ENCODE data around the gene PALD1.

The PALD1 gene

GRCh38 chr10:70498970-70499835 lies 20.6 kb downstream of the PALD1 start:
- no peak for DNase-seq
- in situ Hi-C loops (cut with HindIII; ENCODE audit: low pct_ligation_motif_present, low pct_unique_long_range_greater_than_20kb, low sequenced_read_pairs) = no loop called here

GRCh38 chr10:70499836-70500167 lies 21.2 kb downstream of the PALD1 start:
- in situ Hi-C loops (cut with HindIII; ENCODE audit: low pct_ligation_motif_present, low pct_unique_long_range_greater_than_20kb, low sequenced_read_pairs) = no loop called here
- no peak for DNase-seq

DNA sequence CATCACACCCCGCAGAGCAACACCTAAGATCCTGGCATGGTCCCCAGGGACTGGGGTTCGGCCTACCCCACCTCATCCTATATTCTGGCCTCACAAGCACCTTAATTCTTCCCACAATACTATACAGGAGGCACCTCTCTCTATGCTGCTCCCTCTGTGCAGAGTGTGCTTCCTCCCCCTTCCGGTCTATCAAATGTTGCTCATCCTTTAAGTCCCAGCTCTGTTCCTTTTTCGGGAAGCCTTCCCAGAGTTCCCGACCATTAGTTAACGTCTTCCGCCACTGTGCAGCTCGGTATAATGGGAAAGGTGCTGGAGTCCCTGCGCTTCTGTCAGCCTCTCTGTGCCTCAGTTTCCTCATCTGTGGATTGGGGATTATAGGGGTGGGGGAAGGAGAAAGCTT lies 21.8 kb downstream of the PALD1 start:
- DNase-seq = no peak
- in situ Hi-C loops (cut with HindIII; ENCODE audit: low pct_ligation_motif_present, low pct_unique_long_range_greater_than_20kb, low sequenced_read_pairs) = no loop called here

GRCh38 chr10:70500812-70501301 lies 22.3 kb downstream of the PALD1 start:
- no peak for DNase-seq
- in situ Hi-C loops (cut with HindIII; ENCODE audit: low pct_ligation_motif_present, low pct_unique_long_range_greater_than_20kb, low sequenced_read_pairs) = no loop called here

DNA sequence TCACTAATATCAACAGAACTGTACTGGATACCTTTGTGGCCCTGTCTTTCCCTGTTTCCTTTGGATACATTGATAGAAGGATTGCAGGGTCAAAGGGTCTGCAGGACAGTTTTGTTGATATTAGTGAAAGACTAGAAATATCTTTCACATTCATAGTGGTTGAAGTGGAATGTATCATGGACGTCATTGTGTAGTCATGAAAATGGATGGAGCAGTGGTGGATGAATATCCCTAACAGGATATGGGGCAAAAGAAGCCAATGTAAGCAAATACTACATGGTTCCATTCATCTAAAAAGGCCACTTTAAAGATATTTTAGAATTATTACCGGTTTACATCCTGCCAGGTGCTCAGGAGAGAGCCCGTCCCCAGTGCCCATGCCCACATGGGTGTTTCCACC lies 23.8 kb downstream of the PALD1 start:
- DNase-seq = no peak
- in situ Hi-C loops (cut with HindIII; ENCODE audit: low pct_ligation_motif_present, low pct_unique_long_range_greater_than_20kb, low sequenced_read_pairs) = no loop called here

GRCh38 chr10:70503776-70504175 lies 25.2 kb downstream of the PALD1 start:
- DNase-seq = no peak
- in situ Hi-C loops (cut with HindIII; ENCODE audit: low pct_ligation_motif_present, low pct_unique_long_range_greater_than_20kb, low sequenced_read_pairs) = no loop called here

GRCh38 chr10:70504521-70505358 lies 26.2 kb downstream of the PALD1 start:
- no peak for DNase-seq
- in situ Hi-C loops (cut with HindIII; ENCODE audit: low pct_ligation_motif_present, low pct_unique_long_range_greater_than_20kb, low sequenced_read_pairs) = no loop called here

- in situ Hi-C loops (cut with HindIII; ENCODE audit: low pct_ligation_motif_present, low pct_unique_long_range_greater_than_20kb, low sequenced_read_pairs) = no loop called here
- DNase-seq = no peak
Measured at GRCh38 chr10:70505908-70506307, 27.3 kb downstream of the PALD1 start.

DNA sequence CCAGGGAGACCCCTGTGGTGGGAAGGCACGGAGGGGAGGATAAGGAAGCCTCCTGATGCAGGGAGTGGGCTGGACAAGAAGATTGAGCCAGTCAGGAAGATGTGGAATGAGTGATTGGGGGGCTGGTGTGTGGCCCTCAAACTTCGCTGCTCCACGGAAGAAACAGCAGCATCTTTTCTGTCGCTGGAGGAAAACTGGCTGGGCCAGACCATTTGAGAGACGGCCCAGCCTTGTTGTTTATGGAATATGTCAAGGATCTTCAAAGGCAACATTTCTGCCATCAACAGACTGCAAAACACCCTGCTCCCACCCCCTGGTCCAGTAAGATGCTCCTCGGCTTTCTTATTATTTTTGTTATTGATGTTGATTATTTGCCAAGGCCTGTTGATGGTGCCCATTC lies 29.4 kb downstream of the PALD1 start:
- in situ Hi-C loops (cut with HindIII; ENCODE audit: low pct_ligation_motif_present, low pct_unique_long_range_greater_than_20kb, low sequenced_read_pairs) = no loop called here
- DNase-seq = no peak

GRCh38 chr10:70508912-70509756 lies 30.6 kb downstream of the PALD1 start:
- no peak for DNase-seq
- in situ Hi-C loops (cut with HindIII; ENCODE audit: low pct_ligation_motif_present, low pct_unique_long_range_greater_than_20kb, low sequenced_read_pairs) = no loop called here

DNA sequence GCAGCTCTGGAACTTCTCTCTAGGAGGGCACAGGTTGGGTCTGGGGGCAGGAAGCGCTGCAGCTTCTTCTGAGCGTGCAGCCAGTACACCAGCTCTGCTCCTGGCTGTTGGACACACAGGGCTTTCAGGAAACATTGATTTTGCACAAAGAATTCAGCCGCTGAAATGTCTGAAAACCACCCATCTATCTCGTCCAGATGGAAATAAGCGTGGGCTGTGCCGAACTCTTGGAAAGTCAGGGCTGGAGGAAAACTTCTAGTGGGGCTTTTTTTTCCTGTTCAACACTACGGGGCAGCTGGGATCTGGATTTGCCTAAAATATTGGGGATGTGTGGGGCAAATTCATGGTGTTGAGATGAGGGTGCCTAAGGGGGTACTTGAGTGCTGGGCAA lies 31.2 kb downstream of the PALD1 start:
- no peak for DNase-seq
- in situ Hi-C loops (cut with HindIII; ENCODE audit: low pct_ligation_motif_present, low pct_unique_long_range_greater_than_20kb, low sequenced_read_pairs) = no loop called here

DNA sequence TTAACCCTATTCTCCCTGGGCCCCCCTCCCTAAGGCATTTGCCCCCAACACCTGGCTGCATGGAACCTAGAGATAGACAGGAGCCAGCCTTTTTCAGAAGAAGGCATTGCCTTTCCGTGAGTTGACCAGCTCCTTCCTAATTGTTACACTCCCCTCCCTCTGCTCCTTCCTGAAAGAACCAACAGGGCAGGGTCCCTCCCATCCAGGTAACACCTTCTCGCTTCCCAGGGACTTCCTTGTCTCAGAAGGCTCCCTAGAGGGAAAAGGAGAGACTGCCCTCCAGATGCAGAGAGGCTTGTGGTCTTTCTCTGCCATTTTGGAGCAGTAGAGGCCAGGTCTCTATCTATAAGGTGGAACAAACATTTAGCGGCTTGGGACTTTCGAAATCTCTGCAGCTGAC lies 31.9 kb downstream of the PALD1 start:
- no peak for DNase-seq
- in situ Hi-C loops (cut with HindIII; ENCODE audit: low pct_ligation_motif_present, low pct_unique_long_range_greater_than_20kb, low sequenced_read_pairs) = no loop called here

DNA sequence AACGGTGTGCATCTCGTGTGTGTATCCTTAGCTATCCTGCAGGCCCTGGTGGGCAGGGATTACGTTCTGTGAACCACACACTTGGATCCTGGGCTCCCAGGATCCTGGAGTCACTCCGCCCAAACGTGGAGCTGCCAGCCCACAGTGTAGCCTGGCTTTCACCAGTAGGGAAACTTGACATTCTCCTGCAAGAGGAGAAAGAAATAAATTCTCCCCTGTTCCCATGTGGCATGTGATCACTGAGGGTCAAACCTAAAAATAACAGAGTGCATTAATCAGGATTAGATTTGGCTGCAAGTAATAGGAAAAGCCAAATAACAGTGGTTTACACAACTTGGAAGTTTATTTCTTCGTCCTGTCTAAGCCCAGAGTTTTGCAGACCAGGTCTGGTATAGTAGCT lies 32.3 kb downstream of the PALD1 start:
- no peak for DNase-seq
- in situ Hi-C loops (cut with HindIII; ENCODE audit: low pct_ligation_motif_present, low pct_unique_long_range_greater_than_20kb, low sequenced_read_pairs) = no loop called here

- in situ Hi-C loops (cut with HindIII; ENCODE audit: low pct_ligation_motif_present, low pct_unique_long_range_greater_than_20kb, low sequenced_read_pairs) = no loop called here
- DNase-seq = no peak
Measured at GRCh38 chr10:70512149-70512639, 33.6 kb downstream of the PALD1 start.

GRCh38 chr10:70513848-70514309 lies 35.3 kb downstream of the PALD1 start:
- DNase-seq = no peak

GRCh38 chr10:70514591-70514990 lies 36.0 kb downstream of the PALD1 start:
- no peak for DNase-seq
- in situ Hi-C loops (cut with HindIII; ENCODE audit: low pct_ligation_motif_present, low pct_unique_long_range_greater_than_20kb, low sequenced_read_pairs) = no loop called here

More at GRCh38 chr10:70513848-70514309, 35.3 kb downstream of the PALD1 start:
- in situ Hi-C loops (cut with HindIII; ENCODE audit: low pct_ligation_motif_present, low pct_unique_long_range_greater_than_20kb, low sequenced_read_pairs) = no loop called here

DNA sequence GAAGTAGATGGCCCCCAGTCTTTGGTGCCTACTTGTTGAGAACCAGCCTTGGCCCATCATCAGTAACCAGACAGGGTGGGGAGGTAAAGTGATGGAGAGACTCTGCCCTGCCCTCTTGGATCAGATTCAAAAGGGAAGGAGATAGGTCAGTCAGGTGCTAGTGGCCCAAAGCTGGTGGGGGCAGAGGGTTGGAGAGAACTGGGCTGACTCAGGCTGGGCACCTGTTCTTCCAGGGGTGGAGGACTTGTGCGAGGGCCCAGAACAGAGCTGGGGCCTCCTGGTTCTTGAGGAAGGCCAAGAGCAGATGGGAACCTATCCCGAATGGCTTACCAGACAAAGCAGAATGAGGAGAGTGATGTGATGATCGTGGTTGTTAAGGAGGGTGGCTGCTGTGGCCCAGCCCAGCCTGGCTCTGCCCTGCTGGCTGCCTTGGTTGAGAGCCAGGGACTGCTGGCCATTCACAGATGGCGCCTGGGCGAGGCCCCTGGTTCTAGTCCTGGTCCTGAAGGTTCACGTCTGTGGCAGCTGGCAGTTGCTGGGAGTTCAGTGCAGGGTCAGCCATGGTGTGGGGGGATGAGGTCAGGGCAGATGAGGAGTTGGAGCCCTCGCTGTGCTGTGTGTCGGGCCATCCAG lies 36.6 kb downstream of the PALD1 start:
- in situ Hi-C loops (cut with HindIII; ENCODE audit: low pct_ligation_motif_present, low pct_unique_long_range_greater_than_20kb, low sequenced_read_pairs) = no loop called here
- no peak for DNase-seq

DNA sequence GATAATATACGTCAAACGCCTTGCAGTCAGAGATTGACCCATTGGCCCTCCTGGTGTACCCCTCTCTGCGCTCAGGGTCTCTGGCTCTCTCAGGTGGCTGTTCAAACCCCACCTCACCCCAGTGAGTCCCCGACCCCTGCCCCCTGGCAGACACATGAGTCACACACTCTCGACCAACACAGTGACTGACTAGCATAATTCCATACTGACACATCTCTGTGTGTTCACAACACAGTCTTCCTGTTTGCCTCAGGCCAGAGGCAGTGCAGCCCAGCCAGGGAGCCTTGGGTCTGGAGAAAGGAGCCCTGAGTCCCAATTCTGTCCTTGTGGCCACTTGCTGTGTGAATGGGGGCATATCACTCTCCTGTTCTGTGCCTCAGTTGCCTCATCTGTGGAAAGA lies 40.1 kb downstream of the PALD1 start:
- DNase-seq = peak; percentile 25
- in situ Hi-C loops (cut with HindIII; ENCODE audit: low pct_ligation_motif_present, low pct_unique_long_range_greater_than_20kb, low sequenced_read_pairs) = no loop called here
